Activated B cell treated with CpG ODN at 0.5 μM for 24 hours (primary cell): Measurements from ENCODE around the gene PDK2. TPM values are rescaled to one million over a fixed set of nuclear protein-coding genes. Genes with fewer than 3 reads are reported as not detected.

ENCODE experiments used
- ATAC-seq: fragments of 200-7000 bp; cut with Tn5 transposase; one replicate; pipeline ENCODE4 v1.10.0; 2021; ENCODE audit warnings: low read depth, mild to moderate bottlenecking, moderate library complexity
- CTCF ChIA-PET: fragments of 350-600 bp; sonication (Branson Sonifier 250); formaldehyde crosslinking; loops from one replicate; lab custom pipeline; 2021; ENCODE audit warnings: antibody characterized with exemption; lab: Charles Lee
- POLR2A ChIA-PET: fragments of 350-600 bp; sonication (Branson Sonifier 250); formaldehyde crosslinking; loops from one replicate; lab custom pipeline; 2021; ENCODE audit warnings: antibody characterized with exemption; lab: Charles Lee
- DNase-seq: peaks from one replicate; pipeline ENCODE4 v3.0.0; 2022
- H3K27ac Mint-ChIP-seq: one replicate; pipeline ENCODE4 v1.8.0; 2020; ENCODE audit warnings: mixed read lengths
- H3K27me3 Mint-ChIP-seq: one replicate; pipeline ENCODE4 v1.8.0; 2021; ENCODE audit warnings: mixed read lengths
- H3K36me3 Mint-ChIP-seq: one replicate; pipeline ENCODE4 v1.8.0; 2021; ENCODE audit warnings: low read depth, mixed read lengths
- H3K4me1 Mint-ChIP-seq: one replicate; pipeline ENCODE4 v1.8.0; 2021; ENCODE audit warnings: mixed read lengths
- H3K4me3 Mint-ChIP-seq: one replicate; pipeline ENCODE4 v1.8.0; 2020; ENCODE audit warnings: mild to moderate bottlenecking, mixed read lengths
- H3K9me3 Mint-ChIP-seq: one replicate; pipeline ENCODE4 v1.8.0; 2020; ENCODE audit warnings: mixed read lengths
- CTCF ChIP-seq: fragments of 200-600 bp; IDR thresholded peaks from one replicate; pipeline ENCODE4 v1.8.0; 2022; ENCODE audit warnings: antibody characterized with exemption, mild to moderate bottlenecking
- intact Hi-C: fragments of 100-400 bp; cut with micrococcal nuclease; formaldehyde crosslinking; loops from one replicate; pipeline ENCODE4 v1.15.1; 2024
- total RNA-seq: library from RNA; stranded (reverse); gene quantifications from 2 replicates; pipeline ENCODE4 v1.2.3, GENCODE V29; 2022

PDK2 gene
- total RNA-seq, 1 donor from 2014 or later = 15.9 TPM

- ATAC-seq = no peak
- ChIA-PET CTCF (no interaction called here), POLR2A (no interaction called here)
- Mint-ChIP-seq H3K4me1 (no peaks in the 10 kb centered on the region), H3K27ac (no peak overlapping the region), H3K4me3 (no peak overlapping the region), H3K9me3 (no peaks in the 10 kb centered on the region), H3K36me3 (peaks cover 13% of the 10 kb centered on the region), H3K27me3 (no peaks in the 10 kb centered on the region)
- no peak for DNase-seq
- TF ChIP-seq CTCF = no peak
- intact Hi-C loops = no loop called here
Measured at GRCh38 chr17:50072925-50073324, 22.2 kb upstream of the PDK2 start.

GRCh38 chr17:50074227-50074626 lies 20.9 kb upstream of the PDK2 start:
- no peak for DNase-seq
- POLR2A ChIA-PET = no interaction called here
- no peak overlapping the region for H3K27ac Mint-ChIP-seq
- H3K4me1 Mint-ChIP-seq = no peaks in the 10 kb centered on the region
- no peak overlapping the region for H3K4me3 Mint-ChIP-seq
- no peaks in the 10 kb centered on the region for H3K9me3 Mint-ChIP-seq
- TF ChIP-seq CTCF = no peak
- CTCF ChIA-PET = interaction anchor here (0.7 kb wide), 1 partner anchor 17 kb away, joined by 3 read pairs; no protein-coding TSS in a partner anchor
- intact Hi-C loops = no loop called here
- no peak for ATAC-seq
- H3K36me3 Mint-ChIP-seq = peaks cover 13% of the 10 kb centered on the region
- no peaks in the 10 kb centered on the region for H3K27me3 Mint-ChIP-seq

GRCh38 chr17:50075446-50076032 lies 19.6 kb upstream of the PDK2 start:
- H3K4me1 Mint-ChIP-seq = peaks cover 12% of the 10 kb centered on the region
- no peaks in the 10 kb centered on the region for H3K9me3 Mint-ChIP-seq
- H3K27me3 Mint-ChIP-seq = no peaks in the 10 kb centered on the region
- no peak overlapping the region for H3K27ac Mint-ChIP-seq
- no peak overlapping the region for H3K4me3 Mint-ChIP-seq
- intact Hi-C loops = no loop called here
- ChIA-PET POLR2A (no interaction called here), CTCF (no interaction called here)
- peaks cover 13% of the 10 kb centered on the region for H3K36me3 Mint-ChIP-seq
- ATAC-seq (no peak), DNase-seq (no peak)
- TF ChIP-seq CTCF = no peak

- ChIA-PET CTCF (no interaction called here), POLR2A (no interaction called here)
- no peak for TF ChIP-seq CTCF
- H3K36me3 Mint-ChIP-seq = peaks cover 10% of the 10 kb centered on the region
- H3K9me3 Mint-ChIP-seq = no peaks in the 10 kb centered on the region
- intact Hi-C loops = no loop called here
- ATAC-seq = no peak
- no peaks in the 10 kb centered on the region for H3K27me3 Mint-ChIP-seq
- no peak for DNase-seq
- no peak overlapping the region for H3K4me3 Mint-ChIP-seq
- no peak overlapping the region for H3K27ac Mint-ChIP-seq
- peaks cover 19% of the 10 kb centered on the region for H3K4me1 Mint-ChIP-seq
Measured at GRCh38 chr17:50076221-50076590, 18.9 kb upstream of the PDK2 start.

GRCh38 chr17:50076591-50077235 lies 18.4 kb upstream of the PDK2 start:
- Mint-ChIP-seq H3K36me3 (peaks cover 7% of the 10 kb centered on the region), H3K27ac (no peak overlapping the region), H3K9me3 (no peaks in the 10 kb centered on the region), H3K4me3 (no peak overlapping the region), H3K4me1 (peaks cover 24% of the 10 kb centered on the region), H3K27me3 (no peaks in the 10 kb centered on the region)
- ChIA-PET POLR2A (no interaction called here), CTCF (interaction anchor here (2.3 kb wide), 1 partner anchor 11 kb away, joined by 12 read pairs; no protein-coding TSS in a partner anchor)
- no peak for TF ChIP-seq CTCF
- DNase-seq = no peak
- no peak for ATAC-seq
- intact Hi-C loops = no loop called here
